ENCODE measurements around the gene FGD3. TPM values are rescaled to one million over a fixed set of nuclear protein-coding genes. Genes with fewer than 3 reads are reported as not detected.

The FGD3 gene
- total RNA-seq, 4 donors from 2014 or later = 0.29 to 4.9 (median 2.9) TPM

- H3K36me3 ChIP-seq = no peaks in the 10 kb centered on the region
- intact Hi-C loops (cut with DNase I; ENCODE audit: low total_unique reads) = no loop called here
- H3K4me3 ChIP-seq = no peak overlapping the region
- TF ChIP-seq POLR2A (IDR thresholded peaks at IDR 0.05) = no peak
- TF ChIP-seq CTCF (IDR thresholded peaks at IDR 0.05) = no peak
- H3K27ac ChIP-seq = no peak overlapping the region
- DNase-seq = no peak
- no peaks in the 10 kb centered on the region for H3K27me3 ChIP-seq
- no peaks in the 10 kb centered on the region for H3K9me3 ChIP-seq
- H3K4me1 ChIP-seq = no peaks in the 10 kb centered on the region
Observed at GRCh38 chr9:93020151-93020550, 72.8 kb downstream of the FGD3 start.

GRCh38 chr9:93020771-93021670 is 73.7 kb downstream of the FGD3 start:
- DNase-seq = no peak
- no peaks in the 10 kb centered on the region for H3K9me3 ChIP-seq
- no peaks in the 10 kb centered on the region for H3K4me1 ChIP-seq
- no peak overlapping the region for H3K4me3 ChIP-seq
- intact Hi-C loops (cut with DNase I; ENCODE audit: low total_unique reads) = no loop called here
- H3K27me3 ChIP-seq = no peaks in the 10 kb centered on the region
- no peaks in the 10 kb centered on the region for H3K36me3 ChIP-seq
- TF ChIP-seq CTCF (IDR thresholded peaks at IDR 0.05) (peak in 2 of 4 experiments; percentile 15 to 40), POLR2A (IDR thresholded peaks at IDR 0.05) (no peak)
- H3K27ac ChIP-seq = no peak overlapping the region

GRCh38 chr9:93022066-93022465 is 74.7 kb downstream of the FGD3 start:
- intact Hi-C loops (cut with DNase I; ENCODE audit: low total_unique reads) = no loop called here
- TF ChIP-seq POLR2A (IDR thresholded peaks at IDR 0.05) (no peak), CTCF (IDR thresholded peaks at IDR 0.05) (no peak)
- H3K27ac ChIP-seq = no peak overlapping the region
- H3K9me3 ChIP-seq = no peaks in the 10 kb centered on the region
- H3K4me3 ChIP-seq = no peak overlapping the region
- no peaks in the 10 kb centered on the region for H3K27me3 ChIP-seq
- no peak for DNase-seq
- H3K36me3 ChIP-seq = no peaks in the 10 kb centered on the region
- no peaks in the 10 kb centered on the region for H3K4me1 ChIP-seq

GRCh38 chr9:93022721-93023520 is 75.6 kb downstream of the FGD3 start:
- no peak for DNase-seq
- H3K4me1 ChIP-seq = no peaks in the 10 kb centered on the region
- no peak overlapping the region for H3K27ac ChIP-seq
- no peaks in the 10 kb centered on the region for H3K9me3 ChIP-seq
- intact Hi-C loops (cut with DNase I; ENCODE audit: low total_unique reads) = no loop called here
- H3K4me3 ChIP-seq = no peak overlapping the region
- no peaks in the 10 kb centered on the region for H3K27me3 ChIP-seq
- no peaks in the 10 kb centered on the region for H3K36me3 ChIP-seq
- TF ChIP-seq POLR2A (IDR thresholded peaks at IDR 0.05) = no peak
- TF ChIP-seq CTCF (IDR thresholded peaks at IDR 0.05) = no peak

- Histone ChIP-seq H3K36me3 (no peaks in the 10 kb centered on the region), H3K27ac (no peak overlapping the region), H3K9me3 (no peaks in the 10 kb centered on the region), H3K4me1 (no peaks in the 10 kb centered on the region), H3K4me3 (no peak overlapping the region), H3K27me3 (no peaks in the 10 kb centered on the region)
- TF ChIP-seq CTCF (IDR thresholded peaks at IDR 0.05) = no peak
- TF ChIP-seq POLR2A (IDR thresholded peaks at IDR 0.05) = no peak
- DNase-seq = no peak
- intact Hi-C loops (cut with DNase I; ENCODE audit: low total_unique reads) = no loop called here
Observed at GRCh38 chr9:93023521-93023815, 76.1 kb downstream of the FGD3 start.
